ENCODE results near the gene CYP4F8. TPM values are rescaled to one million over a fixed set of nuclear protein-coding genes. Genes with fewer than 3 reads are reported as not detected.

Gene CYP4F8
- polyA plus RNA-seq, 1 of the 3 experiments (the other 2 are of a cell fraction) = not detected

- Histone ChIP-seq H3K4me3 (ENCODE audit: low read depth in 2 of 2, low read length in 1 of 2) (no peak overlapping the region), H3K27me3 (ENCODE audit: insufficient read depth) (peaks cover 13% of the 10 kb centered on the region), H3K9me2 (no peaks in the 10 kb centered on the region), H3K4me1 (ENCODE audit: control insufficient read depth in 1 of 2, insufficient read depth in 2 of 2, low read depth in 1 of 2, low read length in 1 of 2) (no peaks in the 10 kb centered on the region), H3K79me2 (ENCODE audit: insufficient read depth) (no peaks in the 10 kb centered on the region), H3K27ac (ENCODE audit: low read depth in 2 of 2, low read length in 1 of 2) (no peak overlapping the region), H4K20me1 (ENCODE audit: insufficient read depth) (no peaks in the 10 kb centered on the region), H3K4me2 (no peak overlapping the region), H3K36me3 (replicated peaks in 1 of 2; ENCODE audit: control insufficient read depth in 1 of 2, insufficient read depth in 2 of 2, low read length in 1 of 2) (no peaks in the 10 kb centered on the region), H3F3A (replicated peaks; ENCODE audit: insufficient read depth) (no peaks in the 10 kb centered on the region), H2AFZ (ENCODE audit: low read depth) (no peak overlapping the region), H3K9me3 (no peaks in the 10 kb centered on the region), H3K9ac (no peak overlapping the region)
- no peak for TF ChIP-seq NRF1 (IDR thresholded peaks at IDR 0.05; ENCODE audit: low read depth, low read length)
- TF ChIP-seq RFX5 (IDR thresholded peaks at IDR 0.05; ENCODE audit: low read length) = no peak
- TF ChIP-seq SMC3 (IDR thresholded peaks at IDR 0.05; ENCODE audit: low read depth, low read length) = no peak
- TF ChIP-seq YY1 (IDR thresholded peaks at IDR 0.05; ENCODE audit: low read depth) = no peak
- no peak for TF ChIP-seq MXI1 (IDR thresholded peaks at IDR 0.05; ENCODE audit: low read depth, low read length)
- TF ChIP-seq, protein P1, sequence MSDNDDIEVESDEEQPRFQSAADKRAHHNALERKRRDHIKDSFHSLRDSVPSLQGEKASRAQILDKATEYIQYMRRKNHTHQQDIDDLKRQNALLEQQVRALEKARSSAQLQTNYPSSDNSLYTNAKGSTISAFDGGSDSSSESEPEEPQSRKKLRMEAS (IDR thresholded peaks at IDR 0.05; ENCODE audit: low read depth) = no peak
- no peak for TF ChIP-seq GATA2 (CRISPR knock-in tag; IDR thresholded peaks at IDR 0.05)
- TF ChIP-seq GABPA (IDR thresholded peaks at IDR 0.05; ENCODE audit: low read depth) = no peak
- no peak for TF ChIP-seq EP300 (IDR thresholded peaks at IDR 0.05; ENCODE audit: borderline replicate concordance in 1 of 2, low read depth in 1 of 2, low read length in 1 of 2)
- no peak for TF ChIP-seq TCF12 (IDR thresholded peaks at IDR 0.05)
- TF ChIP-seq, protein P2, sequence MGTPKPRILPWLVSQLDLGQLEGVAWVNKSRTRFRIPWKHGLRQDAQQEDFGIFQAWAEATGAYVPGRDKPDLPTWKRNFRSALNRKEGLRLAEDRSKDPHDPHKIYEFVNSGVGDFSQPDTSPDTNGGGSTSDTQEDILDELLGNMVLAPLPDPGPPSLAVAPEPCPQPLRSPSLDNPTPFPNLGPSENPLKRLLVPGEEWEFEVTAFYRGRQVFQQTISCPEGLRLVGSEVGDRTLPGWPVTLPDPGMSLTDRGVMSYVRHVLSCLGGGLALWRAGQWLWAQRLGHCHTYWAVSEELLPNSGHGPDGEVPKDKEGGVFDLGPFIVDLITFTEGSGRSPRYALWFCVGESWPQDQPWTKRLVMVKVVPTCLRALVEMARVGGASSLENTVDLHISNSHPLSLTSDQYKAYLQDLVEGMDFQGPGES (IDR thresholded peaks at IDR 0.05; ENCODE audit: low read depth, low read length) = no peak
- no peak for TF ChIP-seq CHD2 (IDR thresholded peaks at IDR 0.05; ENCODE audit: low read length, partially characterized antibody)
- TF ChIP-seq RCOR1 (IDR thresholded peaks at IDR 0.05; ENCODE audit: low read length) = no peak
- TF ChIP-seq RXRA (IDR thresholded peaks at IDR 0.05; ENCODE audit: borderline replicate concordance, low read depth) = no peak
- TF ChIP-seq, protein P3, sequence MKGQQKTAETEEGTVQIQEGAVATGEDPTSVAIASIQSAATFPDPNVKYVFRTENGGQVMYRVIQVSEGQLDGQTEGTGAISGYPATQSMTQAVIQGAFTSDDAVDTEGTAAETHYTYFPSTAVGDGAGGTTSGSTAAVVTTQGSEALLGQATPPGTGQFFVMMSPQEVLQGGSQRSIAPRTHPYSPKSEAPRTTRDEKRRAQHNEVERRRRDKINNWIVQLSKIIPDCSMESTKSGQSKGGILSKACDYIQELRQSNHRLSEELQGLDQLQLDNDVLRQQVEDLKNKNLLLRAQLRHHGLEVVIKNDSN (IDR thresholded peaks at IDR 0.05; ENCODE audit: borderline replicate concordance, low read depth) = no peak
- POLR2A ChIA-PET = no interaction called here
- CTCF ChIA-PET = no interaction called here
- no peak for DNase-seq
- 7% methylated on average over 3 of the region's 5 CpGs for WGBS (ENCODE audit: low lambda C conversion rate)
Observed at GRCh38 chr19:15589760-15590451, 25.1 kb upstream of the CYP4F8 start.

DNA sequence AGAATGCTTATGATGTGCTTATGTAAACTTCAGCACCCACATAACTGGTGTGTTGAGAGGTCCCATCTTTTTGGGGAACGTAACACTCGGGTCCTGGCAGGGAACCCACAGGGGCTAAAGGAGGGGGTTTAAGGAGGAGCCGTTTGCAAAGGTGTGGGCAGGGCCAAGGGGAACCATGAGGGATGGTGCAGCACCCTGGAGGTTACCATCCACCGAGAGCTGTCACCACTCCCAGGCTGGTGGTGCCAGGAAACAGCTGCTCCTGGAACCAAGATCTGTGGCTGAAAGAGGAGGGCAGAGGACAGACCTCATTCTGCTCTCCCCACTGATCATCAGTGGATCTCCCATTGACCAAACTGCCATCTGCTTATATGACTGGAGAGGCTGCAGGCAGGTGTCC, 23.2 kb upstream of the CYP4F8 start:
- no peaks in the 10 kb centered on the region for H3K36me3 ChIP-seq (replicated peaks in 1 of 2; ENCODE audit: control insufficient read depth in 1 of 2, insufficient read depth in 2 of 2, low read length in 1 of 2)
- DNase-seq = no peak
- no peak overlapping the region for H3K27ac ChIP-seq (ENCODE audit: low read depth in 2 of 2, low read length in 1 of 2)
- no peaks in the 10 kb centered on the region for H4K20me1 ChIP-seq (ENCODE audit: insufficient read depth)
- peaks cover 13% of the 10 kb centered on the region for H3K27me3 ChIP-seq (ENCODE audit: insufficient read depth)
- H3F3A ChIP-seq (replicated peaks; ENCODE audit: insufficient read depth) = no peaks in the 10 kb centered on the region
- H3K4me1 ChIP-seq (ENCODE audit: control insufficient read depth in 1 of 2, insufficient read depth in 2 of 2, low read depth in 1 of 2, low read length in 1 of 2) = no peaks in the 10 kb centered on the region
- H3K9me3 ChIP-seq = no peaks in the 10 kb centered on the region
- H3K9me2 ChIP-seq = no peaks in the 10 kb centered on the region
- CTCF ChIA-PET = no interaction called here
- no peaks in the 10 kb centered on the region for H3K79me2 ChIP-seq (ENCODE audit: insufficient read depth)
- no peak for TF ChIP-seq MXI1 (IDR thresholded peaks at IDR 0.05; ENCODE audit: low read depth, low read length)
- no peak for TF ChIP-seq RFX5 (IDR thresholded peaks at IDR 0.05; ENCODE audit: low read length)
- TF ChIP-seq RCOR1 (IDR thresholded peaks at IDR 0.05; ENCODE audit: low read length) = no peak
- no peak for TF ChIP-seq GABPA (IDR thresholded peaks at IDR 0.05; ENCODE audit: low read depth)
- TF ChIP-seq FOXM1 (IDR thresholded peaks at IDR 0.05; ENCODE audit: low read depth) = no peak
- TF ChIP-seq NRF1 (IDR thresholded peaks at IDR 0.05; ENCODE audit: low read depth, low read length) = no peak
- TF ChIP-seq EZH2phosphoT487 (IDR thresholded peaks at IDR 0.05; ENCODE audit: borderline replicate concordance, low read depth) = no peak
- no peak for TF ChIP-seq RAD21 (IDR thresholded peaks at IDR 0.05; ENCODE audit: low read length)
- no peak for TF ChIP-seq GATA2 (CRISPR knock-in tag; IDR thresholded peaks at IDR 0.05)
- TF ChIP-seq YY1 (IDR thresholded peaks at IDR 0.05; ENCODE audit: low read depth) = no peak
- no peak for TF ChIP-seq TAF1 (IDR thresholded peaks at IDR 0.05; ENCODE audit: borderline replicate concordance, low read depth, low read length)
- no peak for TF ChIP-seq FOXJ3 (CRISPR knock-in tag; IDR thresholded peaks at IDR 0.05)
- TF ChIP-seq REST (IDR thresholded peaks at IDR 0.05; ENCODE audit: low read depth, low read length) = no peak
- no peak overlapping the region for H3K4me2 ChIP-seq
- no peak overlapping the region for H3K9ac ChIP-seq
- 0% methylated on average over 4 of the region's 4 CpGs for WGBS (ENCODE audit: low lambda C conversion rate)
- no peak overlapping the region for H2AFZ ChIP-seq (ENCODE audit: low read depth)
- no peak overlapping the region for H3K4me3 ChIP-seq (ENCODE audit: low read depth in 2 of 2, low read length in 1 of 2)
- POLR2A ChIA-PET = no interaction called here

Measured in SK-N-SH (cell line).